ENCODE results near the gene COL5A1.

The COL5A1 gene

DNA sequence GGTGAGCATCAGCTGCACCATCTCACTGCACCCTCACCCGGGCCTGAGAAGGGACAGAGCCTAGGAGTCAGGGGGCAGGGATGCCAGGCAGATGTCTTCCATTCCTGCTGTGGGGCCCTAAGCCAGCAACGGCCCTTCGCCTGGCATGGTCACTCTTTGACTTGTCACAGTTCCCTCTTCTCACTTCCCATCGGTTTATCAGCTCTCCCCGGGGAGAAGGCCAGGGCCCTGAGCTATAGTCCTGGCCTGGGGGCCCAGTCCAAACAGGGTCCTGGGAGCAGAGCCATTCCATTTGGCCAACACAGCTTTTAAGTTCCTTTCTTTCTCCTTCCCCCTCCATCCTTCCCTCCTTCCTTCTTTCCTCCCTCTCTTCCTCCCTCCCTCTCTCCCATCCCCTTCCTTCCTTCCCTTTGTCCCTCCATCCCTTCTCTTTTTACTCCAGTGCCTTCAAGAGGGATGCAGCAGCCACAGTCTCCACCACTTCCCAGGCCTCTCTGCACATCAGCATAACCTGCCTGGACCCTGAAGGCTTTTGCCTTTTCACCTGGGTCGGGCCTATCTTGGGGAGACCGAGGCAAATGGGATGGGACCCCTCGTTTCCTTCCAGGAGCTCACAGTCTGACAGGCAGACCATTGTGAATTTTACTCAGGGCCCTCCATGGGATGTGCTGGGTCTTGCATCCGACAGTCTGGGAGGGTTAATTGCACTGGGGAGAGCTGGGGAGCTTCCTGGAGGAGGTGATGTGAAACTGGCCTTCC, 4.2 kb downstream of the COL5A1 start:
- H3K9ac ChIP-seq (ENCODE audit: low read depth, low read length), result no peak overlapping the region
- no peaks in the 10 kb centered on the region for H3K36me3 ChIP-seq (ENCODE audit: insufficient read depth, low read length)
- peaks cover 18% of the 10 kb centered on the region for H3K4me1 ChIP-seq (ENCODE audit: insufficient read depth, low read length)
- H3K9me3 ChIP-seq (ENCODE audit: control insufficient read depth, insufficient read depth, low read length), result no peaks in the 10 kb centered on the region

DNA sequence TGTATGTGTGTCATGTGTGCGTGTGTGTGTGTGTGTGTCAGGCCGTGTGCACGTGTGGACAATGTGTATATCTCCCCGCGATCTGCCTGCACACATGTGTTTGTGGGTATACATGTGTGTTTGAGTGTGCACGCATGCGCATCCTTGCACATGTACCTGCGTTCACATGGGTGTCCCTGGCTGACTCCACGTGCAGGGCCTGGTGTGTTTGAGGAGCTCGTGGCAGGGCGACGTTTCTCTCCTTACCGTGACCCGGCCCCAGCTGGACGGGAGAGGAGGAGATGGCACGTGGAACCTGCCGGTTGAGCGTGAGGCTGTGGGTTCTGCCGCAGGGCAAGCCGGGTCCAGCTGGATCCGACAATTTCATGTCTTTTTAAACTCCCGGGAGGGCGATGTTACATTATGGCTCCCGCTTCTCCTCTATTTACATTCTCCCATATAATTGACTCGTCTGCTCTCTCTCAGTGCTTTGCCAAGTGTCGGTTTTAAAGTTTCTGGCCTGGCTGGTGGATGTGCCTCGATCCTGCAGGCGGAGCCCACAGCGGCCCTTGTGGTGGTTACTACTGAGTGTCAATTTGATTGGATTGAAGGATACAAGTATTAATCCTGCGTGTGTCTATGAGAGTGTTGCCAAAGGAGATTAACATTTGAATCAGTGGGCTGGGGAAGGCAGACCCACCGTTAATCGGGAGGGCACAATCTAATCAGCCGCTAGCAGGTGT, 5.9 kb downstream of the COL5A1 start:
- Histone ChIP-seq H3K4me1 (ENCODE audit: insufficient read depth, low read length) (peaks cover 17% of the 10 kb centered on the region), H3K9ac (ENCODE audit: low read depth, low read length) (no peak overlapping the region), H3K36me3 (ENCODE audit: insufficient read depth, low read length) (no peaks in the 10 kb centered on the region), H3K9me3 (ENCODE audit: control insufficient read depth, insufficient read depth, low read length) (no peaks in the 10 kb centered on the region)

DNA sequence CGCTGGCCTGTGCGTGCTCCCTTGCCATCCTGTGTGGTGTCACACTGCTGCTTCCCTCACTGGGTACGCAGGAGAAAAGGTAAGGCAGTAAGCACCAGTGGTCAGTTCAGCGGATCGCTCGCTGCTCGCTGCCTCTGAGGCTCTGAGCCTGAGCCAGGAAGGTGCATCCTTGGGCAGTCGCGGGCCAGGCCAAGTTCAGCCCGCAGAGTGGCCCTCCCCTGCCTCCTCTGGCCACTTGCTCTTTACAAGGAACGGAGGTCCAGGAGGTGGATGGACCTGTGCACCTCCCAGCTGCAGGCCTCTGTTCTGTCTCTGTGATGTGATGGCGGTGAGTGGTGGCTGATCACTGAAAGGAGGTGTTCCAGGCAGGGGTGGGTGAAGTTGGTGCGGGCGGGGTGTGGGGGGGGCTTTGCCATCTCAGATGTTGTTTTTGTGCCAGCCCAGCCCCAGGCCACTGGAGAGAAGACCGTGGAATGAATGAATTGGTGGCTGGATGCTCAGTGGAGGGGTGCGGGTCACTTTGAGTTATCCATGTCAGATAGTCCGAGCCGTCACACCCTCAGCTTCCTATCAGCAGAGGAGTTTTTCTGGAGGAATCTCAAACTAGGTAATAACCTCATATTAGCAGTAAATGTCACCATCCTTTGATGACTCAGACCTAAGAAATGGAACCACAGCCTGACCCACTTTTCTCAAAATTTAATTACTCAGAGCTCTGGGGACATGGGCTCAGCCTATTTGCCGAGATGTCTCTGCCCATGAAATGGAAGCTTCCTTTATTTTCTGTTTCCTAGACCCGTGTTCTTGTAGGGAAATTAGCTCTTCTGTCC, 7.3 kb downstream of the COL5A1 start:
- H3K9ac ChIP-seq (ENCODE audit: low read depth, low read length), result no peak overlapping the region
- no peaks in the 10 kb centered on the region for H3K9me3 ChIP-seq (ENCODE audit: control insufficient read depth, insufficient read depth, low read length)
- peaks cover 12% of the 10 kb centered on the region for H3K4me1 ChIP-seq (ENCODE audit: insufficient read depth, low read length)
- no peaks in the 10 kb centered on the region for H3K36me3 ChIP-seq (ENCODE audit: insufficient read depth, low read length)

DNA sequence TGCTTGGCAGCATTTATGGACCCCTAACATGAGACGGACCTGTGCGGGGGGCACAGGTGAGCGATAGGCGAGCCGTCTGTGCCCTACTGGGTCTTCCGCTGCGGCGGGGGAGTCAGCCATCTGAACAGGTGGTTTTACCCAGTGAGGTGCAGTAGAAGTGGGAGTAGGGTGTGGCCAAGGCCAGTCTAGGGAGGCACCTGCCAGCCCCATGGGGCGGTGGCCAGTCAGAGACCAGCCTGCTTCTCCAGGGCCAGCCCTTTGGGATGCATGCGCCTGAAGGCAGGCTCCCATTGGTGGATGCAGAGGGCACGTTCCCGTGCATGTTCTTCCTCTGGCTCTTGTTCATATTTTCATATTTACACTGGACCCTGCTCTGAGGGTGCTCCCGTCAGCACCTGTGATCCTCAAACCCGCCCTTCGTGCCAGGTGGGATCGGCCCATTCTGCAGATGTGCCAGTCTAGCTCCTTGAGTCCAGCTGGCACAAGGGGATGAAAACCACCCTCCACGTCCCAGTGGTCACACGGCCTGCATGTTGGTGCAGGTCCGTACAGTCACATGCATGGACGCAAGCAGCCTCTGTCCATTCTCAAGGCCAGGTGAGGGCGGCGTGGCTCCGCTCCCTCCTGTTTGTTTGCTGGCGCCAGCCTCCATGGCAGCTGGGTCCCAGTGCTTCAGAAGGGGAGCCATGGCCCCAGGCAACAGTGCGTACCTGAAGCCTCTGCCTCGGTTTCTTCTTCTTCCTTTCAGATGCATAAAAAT, 9.0 kb downstream of the COL5A1 start:
- 0 out of 2 replicates have a peak, but pooled peaks cover 1% of the 10 kb centered on the region for H3K4me1 ChIP-seq (ENCODE audit: insufficient read depth, low read length)
- H3K36me3 ChIP-seq (ENCODE audit: insufficient read depth, low read length), result no peaks in the 10 kb centered on the region
- H3K9me3 ChIP-seq (ENCODE audit: control insufficient read depth, insufficient read depth, low read length), result no peaks in the 10 kb centered on the region
- H3K9ac ChIP-seq (ENCODE audit: low read depth, low read length), result no peak overlapping the region

DNA sequence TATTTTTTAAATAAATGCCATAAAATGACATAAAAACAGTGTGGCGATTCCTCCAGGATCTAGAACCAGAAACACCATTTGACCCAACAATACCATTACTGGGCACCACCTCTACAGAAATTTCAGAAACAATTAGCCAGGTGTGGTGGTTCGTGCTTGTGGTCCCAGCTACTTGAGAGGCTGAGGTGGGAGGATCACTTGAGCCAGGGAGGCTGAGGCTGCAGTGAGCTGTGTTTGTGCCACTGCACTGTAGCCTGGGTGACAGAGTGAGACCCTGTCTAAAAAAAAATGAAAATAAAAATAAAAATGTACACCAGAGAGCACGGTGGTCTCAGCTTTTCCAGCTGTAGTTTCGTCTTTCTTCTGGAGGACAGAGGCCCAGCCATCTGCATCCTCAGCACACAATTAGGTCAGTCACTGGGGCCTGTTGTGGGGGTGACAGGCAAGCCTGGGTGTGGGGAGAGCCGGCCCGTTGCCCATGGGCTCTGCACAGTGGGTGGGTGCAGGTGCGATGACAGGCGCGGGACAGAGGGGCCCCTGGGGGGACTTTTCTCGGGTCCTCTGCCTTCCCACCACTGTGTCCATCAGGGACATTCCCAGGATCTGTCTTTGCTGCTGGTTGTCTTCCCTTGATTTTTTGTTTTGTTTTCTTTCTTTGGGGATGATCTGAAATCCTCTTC, 9.8 kb downstream of the COL5A1 start:
- Histone ChIP-seq H3K36me3 (ENCODE audit: insufficient read depth, low read length) (no peaks in the 10 kb centered on the region), H3K4me1 (ENCODE audit: insufficient read depth, low read length) (no peaks in the 10 kb centered on the region), H3K9me3 (ENCODE audit: control insufficient read depth, insufficient read depth, low read length) (no peaks in the 10 kb centered on the region), H3K9ac (ENCODE audit: low read depth, low read length) (no peak overlapping the region)

DNA sequence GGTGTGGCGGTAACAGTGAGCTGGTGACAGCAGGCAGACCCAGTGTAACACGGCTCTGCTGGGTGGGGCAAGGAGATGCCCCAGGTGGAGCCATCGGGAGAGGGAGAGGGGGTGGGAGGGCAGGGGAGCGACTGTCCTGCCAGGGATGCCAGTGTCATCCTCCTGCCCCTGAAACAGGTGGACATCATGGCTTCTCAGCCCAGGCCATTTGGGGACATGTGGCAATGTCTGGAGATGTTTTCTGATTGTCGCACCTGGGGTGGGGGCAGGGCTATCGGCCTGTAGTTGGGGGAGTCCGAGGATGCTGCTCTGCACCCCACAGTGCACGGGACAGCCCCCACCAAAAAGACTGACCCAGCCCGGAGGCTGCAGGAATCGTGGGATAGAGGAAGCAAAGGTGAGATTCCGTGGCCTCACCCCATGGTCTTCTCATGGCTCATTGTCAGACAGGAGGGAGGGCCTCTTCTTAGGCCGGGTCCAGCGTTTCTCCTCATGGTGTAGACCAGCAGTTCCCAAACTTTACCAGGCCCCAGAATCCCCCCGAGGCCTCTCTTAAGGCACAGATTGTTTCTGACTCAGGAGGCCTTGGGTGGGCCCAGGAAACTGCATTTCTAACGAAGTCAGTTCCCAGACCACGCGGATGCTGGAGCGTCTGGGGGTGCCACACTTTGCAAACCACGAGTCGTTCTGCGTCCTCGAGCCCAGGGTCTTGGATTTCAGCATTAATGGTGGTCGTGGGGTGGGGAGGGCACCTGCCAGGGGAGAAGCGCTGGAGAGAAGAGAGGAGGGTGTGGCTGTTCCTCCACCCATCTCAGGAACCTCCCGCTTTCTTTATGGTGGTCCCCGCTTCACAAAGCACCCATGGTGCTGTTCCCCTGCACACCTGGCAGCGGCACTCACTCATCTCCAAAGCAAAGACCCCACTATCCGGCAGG, 11.0 kb downstream of the COL5A1 start:
- H3K9me3 ChIP-seq (ENCODE audit: control insufficient read depth, insufficient read depth, low read length), result no peaks in the 10 kb centered on the region
- no peaks in the 10 kb centered on the region; the same call in 1 of the 2 replicates for H3K4me1 ChIP-seq (ENCODE audit: insufficient read depth, low read length)
- no peak overlapping the region for H3K9ac ChIP-seq (ENCODE audit: low read depth, low read length)
- no peaks in the 10 kb centered on the region for H3K36me3 ChIP-seq (ENCODE audit: insufficient read depth, low read length)

DNA sequence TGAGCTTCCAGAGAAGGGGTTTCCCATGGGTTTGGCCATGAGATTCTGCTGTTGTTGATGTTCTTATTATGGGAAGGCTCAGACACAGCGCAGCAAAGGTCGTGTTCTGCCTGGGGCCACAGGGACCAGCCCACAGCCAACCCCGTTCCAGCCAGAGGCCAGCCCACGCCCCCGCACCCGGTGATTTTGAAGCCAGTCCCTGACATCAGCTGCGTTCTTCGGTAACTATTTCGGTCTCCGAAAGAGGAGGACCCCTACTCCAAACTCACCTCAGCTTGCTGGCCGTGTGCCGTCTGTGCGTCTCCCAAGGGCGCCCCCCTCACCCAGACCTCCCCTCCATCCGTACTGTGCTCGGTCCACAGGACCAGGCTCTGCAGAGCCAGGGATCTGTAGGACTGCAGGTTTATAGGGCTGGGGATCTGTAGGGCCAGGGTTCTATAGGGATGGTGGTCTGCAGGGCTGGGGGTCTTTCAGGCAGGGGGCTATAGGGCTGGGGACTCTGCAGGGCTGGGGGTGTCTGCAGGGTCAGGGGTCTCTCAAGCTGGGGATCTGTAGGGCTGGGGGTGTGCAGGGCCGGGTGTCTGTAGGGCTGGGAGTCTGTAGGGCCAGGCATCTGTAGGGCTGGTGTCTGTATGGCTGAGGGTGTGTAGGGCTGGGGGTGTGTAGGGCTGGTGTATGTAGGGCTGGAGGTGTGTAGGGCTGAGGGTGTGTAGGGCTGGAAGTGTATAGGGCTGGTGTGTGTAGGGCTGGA, 11.8 kb downstream of the COL5A1 start:
- H3K9ac ChIP-seq (ENCODE audit: low read depth, low read length), result no peak overlapping the region
- H3K9me3 ChIP-seq (ENCODE audit: control insufficient read depth, insufficient read depth, low read length), result no peaks in the 10 kb centered on the region
- peaks cover 6% of the 10 kb centered on the region; the same call in 1 of the 2 replicates for H3K4me1 ChIP-seq (ENCODE audit: insufficient read depth, low read length)
- no peaks in the 10 kb centered on the region for H3K36me3 ChIP-seq (ENCODE audit: insufficient read depth, low read length)

DNA sequence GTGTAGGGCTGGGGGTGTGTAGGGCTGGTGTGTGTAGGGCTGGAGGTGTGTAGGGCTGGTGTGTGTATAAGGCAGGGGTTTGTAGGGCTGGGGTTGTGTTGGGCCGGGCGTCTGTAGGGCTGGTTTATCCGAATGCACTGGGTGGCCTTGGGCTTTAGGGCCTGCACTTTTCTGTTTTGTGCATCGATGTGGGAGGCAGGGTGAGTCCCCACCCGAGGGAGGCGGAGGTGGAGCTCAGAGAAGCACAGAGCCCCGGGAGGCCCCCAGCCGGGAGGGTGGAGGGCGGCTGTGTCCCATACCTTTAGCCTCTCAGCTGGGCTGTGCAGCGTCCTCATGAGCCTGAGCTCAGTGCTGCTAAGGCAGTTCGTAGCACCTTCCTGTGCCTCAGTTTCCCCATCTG, 13.5 kb downstream of the COL5A1 start:
- H3K9me3 ChIP-seq (ENCODE audit: control insufficient read depth, insufficient read depth, low read length), result no peaks in the 10 kb centered on the region
- H3K9ac ChIP-seq (ENCODE audit: low read depth, low read length), result no peak overlapping the region
- H3K36me3 ChIP-seq (ENCODE audit: insufficient read depth, low read length), result no peaks in the 10 kb centered on the region
- peaks cover 9% of the 10 kb centered on the region for H3K4me1 ChIP-seq (ENCODE audit: insufficient read depth, low read length)

DNA sequence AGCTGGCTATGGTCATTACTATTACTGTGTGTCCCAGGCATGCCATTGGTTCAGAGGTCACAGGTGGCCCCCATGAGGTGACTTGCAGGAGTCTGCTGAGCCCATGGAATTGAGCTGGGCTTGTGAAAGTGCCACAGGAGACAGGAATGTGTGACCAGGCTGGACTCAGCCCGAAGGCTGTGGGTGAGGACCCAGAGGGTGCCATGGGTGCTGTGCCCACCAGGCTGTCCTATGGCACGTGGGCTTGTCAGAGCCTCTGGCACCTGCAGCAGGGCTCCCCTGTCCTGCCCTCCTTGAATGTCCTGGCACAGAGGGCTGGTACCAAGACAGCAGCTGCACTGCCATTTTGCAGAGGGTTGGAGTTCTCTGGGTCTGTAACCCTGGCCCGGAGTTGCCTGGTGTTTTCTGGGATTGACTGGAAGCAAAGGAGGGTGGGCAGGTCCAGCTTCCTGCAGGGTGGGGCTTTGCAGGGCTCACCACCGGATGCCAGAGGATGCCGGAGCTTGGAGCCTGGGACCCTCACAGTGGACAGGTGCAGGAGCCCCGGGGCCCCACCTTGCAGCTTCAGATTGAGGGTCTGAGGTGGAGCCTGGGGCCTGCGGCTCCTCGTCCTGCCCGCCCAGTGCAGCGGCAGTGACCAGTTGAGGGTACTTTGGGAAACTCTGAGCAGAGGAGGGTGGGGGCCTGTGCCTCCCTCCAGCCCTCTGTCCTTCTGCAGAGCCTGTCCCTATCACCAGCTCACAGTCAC, 14.2 kb downstream of the COL5A1 start:
- H3K9me3 ChIP-seq (ENCODE audit: control insufficient read depth, insufficient read depth, low read length), result peaks cover 5% of the 10 kb centered on the region
- H3K4me1 ChIP-seq (ENCODE audit: insufficient read depth, low read length), result peaks cover 9% of the 10 kb centered on the region
- no peaks in the 10 kb centered on the region for H3K36me3 ChIP-seq (ENCODE audit: insufficient read depth, low read length)
- H3K9ac ChIP-seq (ENCODE audit: low read depth, low read length), result no peak overlapping the region

DNA sequence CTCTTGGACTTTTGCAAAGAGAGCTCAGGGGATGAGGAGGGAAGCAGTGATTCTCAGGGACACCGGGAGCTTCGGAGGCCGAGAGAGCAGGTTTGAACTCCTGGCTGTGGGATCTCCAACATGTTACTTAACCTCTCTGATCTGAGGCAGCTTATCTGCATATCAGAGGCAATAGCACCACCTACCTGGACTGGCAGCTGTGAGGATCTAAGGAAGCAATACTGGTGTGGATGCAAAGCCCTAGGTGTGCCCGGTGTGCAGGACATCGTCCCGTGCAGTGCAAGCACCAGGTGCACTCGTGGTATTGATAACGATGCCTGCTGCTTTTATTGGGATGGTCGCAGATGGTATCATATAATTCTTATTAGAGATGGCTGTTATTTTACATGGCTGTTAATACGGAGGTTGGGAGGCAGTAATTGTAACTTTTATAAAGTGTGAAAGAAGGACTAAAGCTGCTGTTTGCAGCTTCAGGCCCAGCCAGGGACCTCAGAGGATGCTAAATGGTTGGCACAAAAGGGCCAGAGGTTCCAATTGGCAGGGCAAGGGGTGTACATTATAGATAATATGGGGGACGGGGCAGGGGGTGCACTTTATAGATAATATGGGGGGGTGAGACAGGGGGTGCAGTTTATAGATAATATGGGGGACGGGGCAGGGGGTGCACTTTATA, 14.9 kb downstream of the COL5A1 start:
- Histone ChIP-seq H3K4me1 (ENCODE audit: insufficient read depth, low read length) (peaks cover 9% of the 10 kb centered on the region), H3K9ac (ENCODE audit: low read depth, low read length) (no peak overlapping the region), H3K9me3 (ENCODE audit: control insufficient read depth, insufficient read depth, low read length) (peaks cover 5% of the 10 kb centered on the region), H3K36me3 (ENCODE audit: insufficient read depth, low read length) (no peaks in the 10 kb centered on the region)

DNA sequence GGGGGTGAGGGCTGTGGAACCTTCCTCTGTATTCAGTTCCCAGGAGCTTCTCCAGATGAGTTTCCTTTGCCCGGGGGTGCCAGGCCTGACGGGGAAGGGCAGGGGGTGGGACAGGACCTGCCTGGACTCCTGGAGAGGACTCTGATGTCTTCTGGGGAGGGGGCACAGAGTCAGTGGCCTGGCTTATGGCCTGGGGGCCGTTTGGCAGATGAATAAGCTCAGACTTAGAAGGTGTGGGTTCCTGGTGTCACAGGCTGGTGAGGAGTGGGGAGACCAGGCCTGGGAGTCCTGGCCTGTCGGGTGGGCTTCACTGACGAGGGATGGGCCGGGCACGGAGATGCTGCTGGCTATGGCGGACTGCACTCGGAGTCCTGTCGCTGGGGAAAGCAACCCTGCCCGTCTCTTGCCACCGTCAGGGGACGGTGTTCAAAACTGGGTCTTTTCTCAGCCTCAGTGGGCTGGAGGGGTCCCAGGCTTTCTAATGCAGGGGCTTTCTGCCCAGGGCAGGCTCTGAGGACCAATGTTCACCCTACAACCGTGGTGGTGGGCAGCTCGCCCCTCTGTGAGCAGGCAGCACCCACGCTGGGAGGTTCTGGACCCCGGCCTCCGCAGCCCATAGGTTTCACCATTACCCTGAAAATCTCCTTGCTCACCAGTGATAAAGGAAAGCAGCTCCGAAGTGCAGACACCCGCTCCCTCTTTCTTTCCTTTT, 16.2 kb downstream of the COL5A1 start:
- H3K9ac ChIP-seq (ENCODE audit: low read depth, low read length), result no peak overlapping the region
- H3K4me1 ChIP-seq (ENCODE audit: insufficient read depth, low read length), result peaks cover 9% of the 10 kb centered on the region
- no peaks in the 10 kb centered on the region for H3K36me3 ChIP-seq (ENCODE audit: insufficient read depth, low read length)
- peaks cover 5% of the 10 kb centered on the region for H3K9me3 ChIP-seq (ENCODE audit: control insufficient read depth, insufficient read depth, low read length)
